K562 (cell line): ENCODE measurements around the gene MCL1. TPM values are rescaled to one million over a fixed set of nuclear protein-coding genes. Genes with fewer than 3 reads are reported as not detected.

ENCODE experiments used
- ARHGAP35 ChIP-seq: fragments of 450-650 bp; IDR thresholded peaks from 2 replicates; pipeline ENCODE4 v1.6.1; 2018; ENCODE audit not compliant: partially characterized antibody
- CEBPZ ChIP-seq: fragments of 150-350 bp; IDR thresholded peaks from 2 replicates; pipeline ENCODE4 v1.6.1; 2014; ENCODE audit warnings: low read depth, mild to moderate bottlenecking, low read length, borderline replicate concordance
- DLX4 ChIP-seq: fragments of 250-450 bp; sonication (Bioruptor Pico); IDR thresholded peaks from 2 replicates; pipeline ENCODE4 v1.6.1; 2021; ENCODE audit warnings: mild to moderate bottlenecking
- ETS2 ChIP-seq: IDR thresholded peaks from 2 replicates; pipeline ENCODE4 v1.6.1; 2016; ENCODE audit warnings: borderline replicate concordance, missing genetic modification characterization, mild to moderate bottlenecking, moderate library complexity, missing compliant biosample characterization; ENCODE audit not compliant: poor library complexity, severe bottlenecking
- GATAD2A ChIP-seq: fragments of 450-650 bp; IDR thresholded peaks from 2 replicates; pipeline ENCODE4 v1.6.1; 2017
- JUN ChIP-seq, 2 experiments: sonication (generic) in 1 of 2; formaldehyde crosslinking in 1 of 2; IDR thresholded peaks; 2 replicates each; pipeline versions ENCODE4 v1.6.1 to v1.8.0; 2012 to 2022; ENCODE audit warnings: borderline replicate concordance in 2 of 2, mild to moderate bottlenecking in 2 of 2, improper control_type of control experiment in 1 of 2, low read depth in 1 of 2, low read length in 1 of 2, missing genetic modification reagents in 1 of 2
- KLF16 ChIP-seq: IDR thresholded peaks from 2 replicates; pipeline ENCODE4 v1.6.1; 2016; ENCODE audit warnings: antibody characterized with exemption
- NFIC ChIP-seq: fragments of 450-650 bp; IDR thresholded peaks from 2 replicates; pipeline ENCODE4 v1.6.1; 2017; ENCODE audit warnings: mild to moderate bottlenecking, inconsistent platforms
- NR4A1 ChIP-seq, 2 experiments: fragments of 250-450 bp in 1 of 2; fragments of 450-650 bp in 1 of 2; sonication (Bioruptor Pico) in 1 of 2; IDR thresholded peaks; 2 replicates each; pipeline versions ENCODE4 v1.4.0 to v1.6.1; 2016 to 2020; ENCODE audit warnings: mild to moderate bottlenecking in 2 of 2, missing compliant biosample characterization in 1 of 2, missing genetic modification characterization in 1 of 2, moderate library complexity in 1 of 2
- POLR2G ChIP-seq: fragments of 200-400 bp; formaldehyde crosslinking; IDR thresholded peaks from 2 replicates; pipeline ENCODE4 v1.6.1; 2017; ENCODE audit warnings: low read depth, mild to moderate bottlenecking, antibody characterized with exemption, low read length, moderate library complexity
- POLR3G ChIP-seq: IDR thresholded peaks from 2 replicates; pipeline ENCODE4 v1.6.1; 2011; ENCODE audit not compliant: insufficient read length, insufficient replicate concordance; ENCODE audit errors: extremely low read depth
- RBM14 ChIP-seq: fragments of 200-400 bp; formaldehyde crosslinking; IDR thresholded peaks from 2 replicates; pipeline ENCODE4 v1.6.1; 2018; ENCODE audit warnings: low read depth, mild to moderate bottlenecking, low read length, moderate library complexity, borderline replicate concordance; ENCODE audit not compliant: insufficient read depth
- RBM34 ChIP-seq: fragments of 200-400 bp; formaldehyde crosslinking; IDR thresholded peaks from 2 replicates; pipeline ENCODE4 v1.6.1; 2018; ENCODE audit warnings: low read length, borderline replicate concordance; ENCODE audit not compliant: insufficient read depth
- RCOR1 ChIP-seq, 2 experiments: IDR thresholded peaks; 2 replicates each; pipeline ENCODE4 v1.6.1; 2012; ENCODE audit warnings: low read depth in 2 of 2, low read length in 2 of 2, borderline replicate concordance in 1 of 2, improper control_type of control experiment in 1 of 2
- SMARCE1 ChIP-seq: fragments of 450-650 bp; IDR thresholded peaks from 2 replicates; pipeline ENCODE4 v1.7.1; 2016; ENCODE audit warnings: mild to moderate bottlenecking
- SNRNP70 ChIP-seq: fragments of 200-400 bp; formaldehyde crosslinking; optimal IDR thresholded peaks from 2 replicates; pipeline ENCODE3; 2017; ENCODE audit warnings: low read depth, low read length
- SP1 ChIP-seq: sonication (generic); formaldehyde crosslinking; IDR thresholded peaks from 2 replicates; pipeline ENCODE4 v1.8.1; 2022; ENCODE audit warnings: mild to moderate bottlenecking, missing genetic modification reagents
- TEAD1 ChIP-seq, 2 experiments: fragments of 450-650 bp in 1 of 2; sonication (generic) in 1 of 2; formaldehyde crosslinking; IDR thresholded peaks; 2 replicates each; pipeline versions ENCODE4 v1.4.0 to v1.8.0; 2020 to 2022; ENCODE audit warnings: mild to moderate bottlenecking in 2 of 2, missing genetic modification reagents in 1 of 2
- ZKSCAN8 ChIP-seq: fragments of 200-800 bp; sonication (Bioruptor generic); IDR thresholded peaks from 2 replicates; pipeline ENCODE4 v1.6.1; 2016; ENCODE audit warnings: missing genetic modification characterization, missing compliant biosample characterization
- ZNF146 ChIP-seq: IDR thresholded peaks from one replicate; pipeline ENCODE4 v1.6.1; 2018; ENCODE audit warnings: missing compliant biosample characterization; ENCODE audit not compliant: unreplicated experiment
- ZNF165 ChIP-seq: fragments of 250-450 bp; sonication (Bioruptor Pico); IDR thresholded peaks from 2 replicates; pipeline ENCODE4 v1.4.0; 2020; ENCODE audit warnings: borderline replicate concordance
- ZNF398 ChIP-seq: fragments of 250-450 bp; sonication (Bioruptor Pico); IDR thresholded peaks from 2 replicates; pipeline ENCODE4 v1.8.0; 2021; ENCODE audit warnings: moderate library complexity, mild to moderate bottlenecking, inconsistent platforms
- ZNF445 ChIP-seq: fragments of 250-450 bp; sonication (Bioruptor Pico); IDR thresholded peaks from 2 replicates; pipeline ENCODE4 v1.4.0; 2020; ENCODE audit warnings: low read depth, mild to moderate bottlenecking, moderate library complexity
- polyA plus RNA-seq, 8 experiments: library from polyadenylated mRNA; depleted of rRNA in 4 of 8; stranded (reverse) in 5 of 8; unstranded in 3 of 8; fragments of >200 nt; fragmentation: Nextera tagmentation in 2 of 8; fragmentation: Illumina TruSeq in 1 of 8; extraction: Ambion mirVana in 2 of 8; extraction: Trizol in 1 of 8; gene quantifications; 2 replicates each; pipeline versions ENCODE4 v1.2.1 to v1.2.3, GENCODE V29; 2011 to 2014; ENCODE audit warnings: inconsistent platforms in 1 of 8, missing spikeins in 1 of 8
- total RNA-seq, 7 experiments: library from RNA; depleted of rRNA in 6 of 7; stranded (reverse); fragments of >200 nt in 6 of 7; fragmentation: Illumina TruSeq in 2 of 7; extraction: Trizol in 2 of 7; gene quantifications; 2 replicates each; pipeline versions ENCODE4 v1.2.1 to v1.2.3, GENCODE V29; 2011 to 2021; ENCODE audit warnings: low replicate concordance in 1 of 7

The MCL1 gene
- total and polyA plus RNA-seq, 9 of the 15 experiments (the other 6 are each of a cell fraction or from before 2014, with no cell fraction given), result 27.1 to 224 (median 138) TPM

- no peak for TF ChIP-seq DLX4 (CRISPR knock-in tag)
- 0 out of 4 replicates have a peak, but pooled peaks of 1 of the 2 experiments have one; percentile 3 for TF ChIP-seq TEAD1 (CRISPR knock-in tag; IDR thresholded peaks at IDR 0.05)
- no peak for TF ChIP-seq SMARCE1
- TF ChIP-seq NR4A1 (CRISPR knock-in tag; IDR thresholded peaks at IDR 0.05), result no peak
- TF ChIP-seq NR4A1 (tag; IDR thresholded peaks at IDR 0.05), result no peak
- no peak for TF ChIP-seq ETS2 (tag)
- no peak for TF ChIP-seq ZNF146 (CRISPR knock-in tag)
- no peak for TF ChIP-seq KLF16
- no peak for TF ChIP-seq RBM34
- TF ChIP-seq SP1 (CRISPR knock-in tag), result peak; percentile 35; the same call in 1 of the 2 replicates
- 0 out of 2 replicates have a peak, but pooled peaks have one; percentile 5 for TF ChIP-seq JUN (IDR thresholded peaks at IDR 0.05; ENCODE audit: borderline replicate concordance, low read depth, low read length)
- no peak for TF ChIP-seq JUN (CRISPR knock-in tag; IDR thresholded peaks at IDR 0.05; ENCODE audit: borderline replicate concordance)
- no peak for TF ChIP-seq RBM14
- TF ChIP-seq ZKSCAN8 (CRISPR knock-in tag), result no peak
- no peak for TF ChIP-seq NFIC
- TF ChIP-seq ZNF445, result no peak
- TF ChIP-seq POLR3G, result no peak
- TF ChIP-seq SNRNP70, result no peak
- TF ChIP-seq ARHGAP35, result no peak
- 0 out of 4 replicates have a peak, but pooled peaks of 1 of the 2 experiments have one; percentile 13 for TF ChIP-seq RCOR1 (IDR thresholded peaks at IDR 0.05; ENCODE audit: borderline replicate concordance in 1 of 2, low read depth in 2 of 2, low read length in 2 of 2)
- peak; percentile 71 for TF ChIP-seq POLR2G
- no peak for TF ChIP-seq ZNF398
- TF ChIP-seq GATAD2A, result no peak
- no peak for TF ChIP-seq CEBPZ
- no peak for TF ChIP-seq ZNF165 (CRISPR knock-in tag)
Measured at GRCh38 chr1:150561974-150562445, 17.4 kb downstream of the MCL1 start (continued).
